ENCODE results near the gene SNX11.
A peak's percentile ranks its signal among the peaks of the same experiment; 100 is the strongest.

The SNX11 gene

GRCh38 chr17:48162946-48163506, 55.5 kb downstream of the SNX11 start (continued):
- TF ChIP-seq BCL11B (tag by site-specific recombination; IDR thresholded peaks at IDR 0.05; ENCODE audit: low read depth) = no peak
- TF ChIP-seq ZNF785 (tag by site-specific recombination; IDR thresholded peaks at IDR 0.05) = no peak
- peak; percentile 46 for TF ChIP-seq ZEB2 (tag by site-specific recombination; IDR thresholded peaks at IDR 0.05)
- peak; percentile 42 for TF ChIP-seq ZNF366 (tag by site-specific recombination; conservative IDR thresholded peaks at IDR 0.05)
- TF ChIP-seq ZNF146 (tag by site-specific recombination; IDR thresholded peaks at IDR 0.05) = no peak
- no peak for TF ChIP-seq ZNF274 (IDR thresholded peaks at IDR 0.05; ENCODE audit: low read length)
- TF ChIP-seq ZNF274 (tag by site-specific recombination; IDR thresholded peaks at IDR 0.05; ENCODE audit: borderline replicate concordance) = no peak
- no peak for TF ChIP-seq ZNF521 (tag by site-specific recombination; IDR thresholded peaks at IDR 0.05)
- no peak for TF ChIP-seq ZSCAN18 (tag by site-specific recombination; IDR thresholded peaks at IDR 0.05)
- TF ChIP-seq ZNF394 (tag by site-specific recombination; IDR thresholded peaks at IDR 0.05; ENCODE audit: borderline replicate concordance) = peak; percentile 21; the same call in 1 of the 2 replicates
- TF ChIP-seq ZSCAN30 (tag by site-specific recombination; IDR thresholded peaks at IDR 0.05) = peak; percentile 54; the same call in 1 of the 2 replicates
- TF ChIP-seq ZBTB8A (tag by site-specific recombination; IDR thresholded peaks at IDR 0.05) = peak; percentile 10; the same call in 1 of the 2 replicates
- no peak for TF ChIP-seq HOXC10 (CRISPR knock-in tag; IDR thresholded peaks at IDR 0.05)
- no peak for TF ChIP-seq SP2 (tag by site-specific recombination; IDR thresholded peaks at IDR 0.05)
- no peak for TF ChIP-seq ZNF140 (tag by site-specific recombination; IDR thresholded peaks at IDR 0.05)
- peak; percentile 22; the same call in 1 of the 2 replicates for TF ChIP-seq TSHZ1 (tag by site-specific recombination; IDR thresholded peaks at IDR 0.05; ENCODE audit: borderline replicate concordance)
- TF ChIP-seq RBAK (tag by site-specific recombination; IDR thresholded peaks at IDR 0.05) = no peak
- no peak for TF ChIP-seq ZFP37 (tag by site-specific recombination; IDR thresholded peaks at IDR 0.05)
- peak; percentile 60 for TF ChIP-seq PRDM4 (tag by site-specific recombination; IDR thresholded peaks at IDR 0.05)
- peak; percentile 30; the same call in 1 of the 2 replicates for TF ChIP-seq ZNF335 (tag by site-specific recombination; conservative IDR thresholded peaks at IDR 0.05)
- no peak for TF ChIP-seq ZNF23 (tag by site-specific recombination; IDR thresholded peaks at IDR 0.05; ENCODE audit: borderline replicate concordance)
- 0 out of 2 replicates have a peak, but pooled peaks have one; percentile 24 for TF ChIP-seq GLI2 (tag by site-specific recombination; IDR thresholded peaks at IDR 0.05; ENCODE audit: borderline replicate concordance, low read depth)
- peak; percentile 22; the same call in 1 of the 2 replicates for TF ChIP-seq SP7 (tag by site-specific recombination; IDR thresholded peaks at IDR 0.05)
- TF ChIP-seq ZNF18 (tag by site-specific recombination; IDR thresholded peaks at IDR 0.05) = 0 out of 2 replicates have a peak, but pooled peaks have one; percentile 19
- peak; percentile 26; the same call in 1 of the 2 replicates for TF ChIP-seq ZBTB20 (tag by site-specific recombination; IDR thresholded peaks at IDR 0.05)
- TF ChIP-seq ZBTB44 (tag by site-specific recombination; IDR thresholded peaks at IDR 0.05) = peak; percentile 65; the same call in 1 of the 2 replicates
- TF ChIP-seq GFI1B (tag by site-specific recombination; IDR thresholded peaks at IDR 0.05) = 0 out of 2 replicates have a peak, but pooled peaks have one; percentile 53
- TF ChIP-seq SCRT2 (tag by site-specific recombination; IDR thresholded peaks at IDR 0.05) = no peak
- 0 out of 2 replicates have a peak, but pooled peaks have one; percentile 25 for TF ChIP-seq KLF8 (tag by site-specific recombination; IDR thresholded peaks at IDR 0.05)
- peak; percentile 69 for TF ChIP-seq ZNF629 (tag by site-specific recombination; IDR thresholded peaks at IDR 0.05)
- no peak for TF ChIP-seq ZNF544 (tag by site-specific recombination; IDR thresholded peaks at IDR 0.05)
